GM12892 (cell line): Measurements from ENCODE around the gene NUBP1.
"Not testable (repeated sequence)": the region's sequence is repeated elsewhere in the genome, so short reads cannot be mapped to it uniquely, and the experiment has no call there.

Experiments used
- POLR2A ChIP-seq: IDR thresholded peaks from 2 replicates; pipeline ENCODE4 v1.6.1; 2011; ENCODE audit warnings: low read depth, low read length, control low read depth
- POLR2AphosphoS5 ChIP-seq: IDR thresholded peaks from 2 replicates; pipeline ENCODE4 v1.6.1; 2011; ENCODE audit warnings: low read depth, low read length, control low read depth
- TAF1 ChIP-seq: IDR thresholded peaks from 2 replicates; pipeline ENCODE4 v1.6.1; 2011; ENCODE audit warnings: low read depth, mild to moderate bottlenecking, control low read depth, low read length, borderline replicate concordance

DNA sequence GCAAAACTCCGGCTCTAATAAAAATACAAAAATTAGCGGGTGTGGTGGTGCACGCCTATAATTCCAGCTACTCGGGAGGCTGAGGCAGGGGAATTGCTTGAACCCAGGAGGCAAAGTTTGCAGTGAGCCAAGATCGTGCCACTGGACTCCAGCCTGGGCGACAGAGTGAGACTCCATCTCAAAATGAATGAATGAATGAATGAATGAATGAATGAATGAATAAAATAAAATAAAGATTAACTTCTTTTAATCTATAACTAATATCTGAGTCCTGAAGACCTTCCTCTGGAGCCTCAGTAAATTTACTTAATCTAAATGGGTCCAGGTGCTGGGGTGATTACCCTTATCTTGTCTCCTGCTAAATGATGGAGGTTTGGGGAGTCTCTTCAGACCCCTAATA lies 36.3 kb downstream of the NUBP1 start:
- not testable (repeated sequence) for TF ChIP-seq POLR2A, POLR2AphosphoS5, TAF1
